Activated CD4-positive, alpha-beta T cell treated with anti-CD3 and anti-CD28 coated beads for 36 hours (primary cell): ENCODE measurements around the gene HAO1. TPM values are rescaled to one million over a fixed set of nuclear protein-coding genes. Genes with fewer than 3 reads are reported as not detected.
"Not testable (repeated sequence)": the region's sequence is repeated elsewhere in the genome, so short reads cannot be mapped to it uniquely, and the experiment has no call there.

ENCODE experiments used
- ATAC-seq: fragments of 200-7000 bp; cut with Tn5 transposase; one replicate; pipeline ENCODE4 v1.10.0; 2021; ENCODE audit warnings: mild to moderate bottlenecking, moderate library complexity
- CTCF ChIA-PET: fragments of 350-600 bp; sonication (Branson Sonifier 250); formaldehyde crosslinking; loops from one replicate; lab custom pipeline; 2021; ENCODE audit warnings: antibody characterized with exemption; lab: Charles Lee
- POLR2A ChIA-PET: fragments of 350-600 bp; sonication (Branson Sonifier 250); formaldehyde crosslinking; loops from one replicate; lab custom pipeline; 2021; ENCODE audit warnings: antibody characterized with exemption, inconsistent platforms; lab: Charles Lee
- DNase-seq: peaks from one replicate; pipeline ENCODE4 v3.0.0-alpha.2; 2020
- H3K27ac Mint-ChIP-seq: one replicate; pipeline ENCODE4 v1.8.0; 2021; ENCODE audit warnings: mixed read lengths
- H3K27me3 Mint-ChIP-seq: one replicate; pipeline ENCODE4 v1.8.0; 2021; ENCODE audit warnings: mixed read lengths
- H3K36me3 Mint-ChIP-seq: one replicate; pipeline ENCODE4 v1.8.0; 2021; ENCODE audit warnings: low read depth, mixed read lengths
- H3K4me1 Mint-ChIP-seq: one replicate; pipeline ENCODE4 v1.8.0; 2021; ENCODE audit warnings: mixed read lengths
- H3K4me3 Mint-ChIP-seq: one replicate; pipeline ENCODE4 v1.8.0; 2021; ENCODE audit warnings: mild to moderate bottlenecking, moderate library complexity, mixed read lengths
- H3K9me3 Mint-ChIP-seq: one replicate; pipeline ENCODE4 v1.8.0; 2021; ENCODE audit warnings: low read depth, mixed read lengths
- intact Hi-C, 2 experiments: fragments of 100-400 bp; cut with DNase I in 1 of 2; cut with micrococcal nuclease in 1 of 2; formaldehyde crosslinking; loops; one replicate each; pipeline versions ENCODE4 v1.14.2 to v1.15.1; 2022 to 2024; cut with DNase I, micrococcal nuclease
- total RNA-seq, 2 experiments: library from RNA; stranded (reverse); gene quantifications; one replicate each; pipeline ENCODE4 v1.2.3, GENCODE V29; 2021

The HAO1 gene
- total RNA-seq, 2 experiments from 2014 or later: not detected

DNA sequence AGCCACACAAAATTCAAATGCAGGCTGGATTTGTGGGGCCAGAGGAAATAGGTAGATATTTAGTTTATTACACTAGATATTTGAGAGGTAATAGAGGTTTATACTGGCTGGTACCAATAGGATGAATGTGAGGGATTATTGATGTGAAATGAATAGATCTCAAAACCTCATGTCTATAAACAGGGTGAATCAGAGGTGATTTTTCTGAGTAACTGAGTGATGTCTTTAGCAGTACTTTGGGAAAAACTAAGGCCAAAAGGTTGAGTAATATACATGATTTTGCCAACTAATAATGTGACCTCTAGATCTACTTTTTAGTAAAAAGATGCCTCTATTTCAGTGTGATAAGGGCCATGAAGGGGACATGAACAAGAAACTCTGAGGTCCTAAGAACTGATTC lies 86.8 kb downstream of the HAO1 start:
- DNase-seq: no peak
- intact Hi-C loops: no loop called here
- ATAC-seq: no peak
- POLR2A ChIA-PET: no interaction called here
- Mint-ChIP-seq H3K4me1 (no peaks in the 10 kb centered on the region), H3K9me3 (no peaks in the 10 kb centered on the region), H3K36me3 (no peaks in the 10 kb centered on the region), H3K27me3 (peaks cover 13% of the 10 kb centered on the region), H3K27ac (no peak overlapping the region), H3K4me3 (no peak overlapping the region)
- CTCF ChIA-PET: no interaction called here

DNA sequence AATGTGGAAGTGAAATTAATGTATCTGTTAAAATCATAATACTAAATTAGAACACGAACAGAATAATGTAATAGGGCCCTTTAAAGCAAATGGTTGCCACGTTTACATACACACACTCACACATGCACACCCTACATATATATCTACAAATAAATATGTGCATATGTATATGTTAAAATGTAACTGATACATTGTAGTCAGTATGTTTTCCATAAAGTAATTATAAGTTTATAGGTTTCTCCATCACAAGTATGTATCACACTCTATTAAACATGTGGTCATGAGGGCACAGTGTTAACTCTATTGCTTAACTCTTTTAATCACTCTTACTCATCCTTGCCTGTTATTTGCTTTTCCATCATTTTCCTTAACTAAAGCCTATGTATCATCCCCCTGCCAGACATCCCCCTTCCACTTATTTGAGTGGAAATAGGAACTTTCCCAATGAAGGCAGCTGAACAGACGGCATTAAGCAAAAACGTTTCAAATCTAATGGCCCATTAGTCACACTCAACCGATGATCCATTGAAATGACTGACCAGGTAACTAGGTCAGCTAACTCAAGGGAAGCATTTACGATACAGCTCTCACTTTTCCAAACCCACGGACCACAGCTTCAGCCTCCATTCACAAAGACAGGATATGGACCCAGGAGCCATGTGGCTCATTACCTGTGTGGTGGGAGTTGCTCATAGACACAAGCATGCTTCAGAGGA lies 89.3 kb downstream of the HAO1 start:
- no peaks in the 10 kb centered on the region for H3K36me3 Mint-ChIP-seq
- ChIA-PET CTCF (no interaction called here), POLR2A (no interaction called here)
- peaks cover 7% of the 10 kb centered on the region for H3K27me3 Mint-ChIP-seq
- DNase-seq (no peak), ATAC-seq (no peak)
- no peaks in the 10 kb centered on the region for H3K4me1 Mint-ChIP-seq
- H3K27ac Mint-ChIP-seq: no peak overlapping the region
- intact Hi-C loops: no loop called here
- no peak overlapping the region for H3K4me3 Mint-ChIP-seq
- H3K9me3 Mint-ChIP-seq: no peaks in the 10 kb centered on the region

DNA sequence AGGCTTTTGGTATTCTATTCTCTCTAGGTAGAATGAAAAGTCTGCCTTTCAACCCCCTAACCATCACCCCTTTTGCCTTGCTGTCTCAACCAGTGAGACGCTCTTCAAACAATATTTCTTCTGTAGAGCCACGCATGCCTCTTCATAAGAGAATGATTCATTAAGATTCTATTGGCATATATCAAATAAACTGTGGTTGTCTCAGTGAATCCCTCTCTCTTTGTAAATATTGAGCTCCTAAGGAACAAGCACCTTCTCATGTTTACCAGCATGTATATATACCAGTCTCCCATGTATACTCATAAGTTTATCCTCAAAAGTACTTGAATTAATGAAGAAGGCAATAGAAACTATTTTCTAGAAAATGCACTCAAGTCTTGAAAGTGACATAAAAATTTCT lies 90.6 kb downstream of the HAO1 start:
- intact Hi-C loops: no loop called here
- no peaks in the 10 kb centered on the region for H3K9me3 Mint-ChIP-seq
- H3K4me1 Mint-ChIP-seq: no peaks in the 10 kb centered on the region
- DNase-seq (no peak), ATAC-seq (no peak)
- peaks cover 7% of the 10 kb centered on the region for H3K27me3 Mint-ChIP-seq
- no peaks in the 10 kb centered on the region for H3K36me3 Mint-ChIP-seq
- H3K4me3 Mint-ChIP-seq: no peak overlapping the region
- H3K27ac Mint-ChIP-seq: no peak overlapping the region
- POLR2A ChIA-PET: no interaction called here
- CTCF ChIA-PET: no interaction called here

DNA sequence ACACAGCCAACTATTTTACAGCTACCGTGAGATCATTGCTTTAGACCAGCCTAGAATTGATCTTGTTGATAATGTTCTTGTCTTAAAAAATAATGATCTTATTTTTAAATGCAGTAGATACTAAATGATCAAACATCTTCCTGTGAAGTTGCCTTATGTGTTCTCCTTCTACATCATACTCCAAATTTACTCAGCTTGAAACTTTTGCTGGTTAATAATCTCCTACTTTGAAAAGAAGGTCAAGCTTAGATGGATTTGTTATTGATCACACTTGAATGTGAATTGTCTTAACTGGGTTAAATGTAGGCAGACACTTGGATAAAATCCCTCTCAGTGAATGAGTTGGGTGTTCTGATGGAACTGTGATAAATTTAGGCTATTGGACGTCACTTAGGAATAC lies 91.9 kb downstream of the HAO1 start:
- POLR2A ChIA-PET: no interaction called here
- peaks cover 7% of the 10 kb centered on the region for H3K27me3 Mint-ChIP-seq
- no peak overlapping the region for H3K27ac Mint-ChIP-seq
- no peak for DNase-seq
- no peaks in the 10 kb centered on the region for H3K4me1 Mint-ChIP-seq
- no peak overlapping the region for H3K4me3 Mint-ChIP-seq
- no peak for ATAC-seq
- CTCF ChIA-PET: no interaction called here
- H3K36me3 Mint-ChIP-seq: no peaks in the 10 kb centered on the region
- intact Hi-C loops: no loop called here
- no peaks in the 10 kb centered on the region for H3K9me3 Mint-ChIP-seq

DNA sequence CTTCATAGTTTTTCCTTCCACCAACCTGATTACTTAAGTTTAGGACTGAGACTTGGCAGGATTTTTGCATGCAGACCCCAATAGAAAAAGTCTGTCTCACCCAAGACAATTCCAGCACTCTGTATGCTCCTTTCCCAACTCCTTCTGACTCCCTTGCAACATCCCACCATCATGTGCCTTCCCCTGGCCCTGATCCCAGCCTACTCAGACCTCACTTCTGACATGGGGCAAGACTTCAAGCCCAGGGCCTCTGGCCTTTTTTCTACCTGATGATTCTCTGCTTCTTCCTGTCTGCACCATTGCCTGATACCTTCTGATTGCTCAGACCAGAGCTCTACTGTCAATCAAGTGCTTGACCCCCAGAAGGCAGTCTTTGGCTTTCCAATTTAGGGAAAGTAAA lies 96.6 kb downstream of the HAO1 start:
- POLR2A ChIA-PET: no interaction called here
- Mint-ChIP-seq H3K4me1 (no peaks in the 10 kb centered on the region), H3K27ac (no peak overlapping the region), H3K9me3 (no peaks in the 10 kb centered on the region), H3K4me3 (no peak overlapping the region), H3K36me3 (no peaks in the 10 kb centered on the region), H3K27me3 (peaks cover 4% of the 10 kb centered on the region)
- DNase-seq (no peak), ATAC-seq (no peak)
- CTCF ChIA-PET: no interaction called here
- intact Hi-C loops: no loop called here

DNA sequence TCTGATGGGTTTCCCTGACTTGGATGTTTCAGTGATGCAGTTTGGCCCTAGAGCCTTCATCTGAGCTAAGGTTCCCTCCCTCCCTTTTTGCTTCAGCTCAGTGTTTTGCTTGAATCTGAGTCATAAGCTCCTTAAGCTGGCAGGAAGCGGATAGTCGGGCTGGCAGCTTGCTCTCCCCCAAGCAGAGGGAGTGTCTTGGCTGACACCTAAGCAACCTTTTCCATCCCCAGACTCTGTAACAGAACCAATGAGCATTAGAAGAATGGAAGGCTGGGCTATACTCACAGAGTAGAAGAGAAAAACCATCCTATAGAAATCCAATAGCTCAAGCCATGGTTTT lies 98.3 kb downstream of the HAO1 start:
- Mint-ChIP-seq H3K4me3 (no peak overlapping the region), H3K36me3 (no peaks in the 10 kb centered on the region), H3K27me3 (peaks cover 4% of the 10 kb centered on the region), H3K27ac (no peak overlapping the region), H3K4me1 (no peaks in the 10 kb centered on the region), H3K9me3 (no peaks in the 10 kb centered on the region)
- CTCF ChIA-PET: interaction anchor here (1.1 kb wide), 1 partner anchor 11 kb away, joined by 3 read pairs; no protein-coding TSS in a partner anchor
- no peak for DNase-seq
- intact Hi-C loops: no loop called here
- POLR2A ChIA-PET: interaction anchor here (0.7 kb wide), 1 partner anchor 15 kb away, joined by 5 read pairs; no protein-coding TSS in a partner anchor
- no peak for ATAC-seq

DNA sequence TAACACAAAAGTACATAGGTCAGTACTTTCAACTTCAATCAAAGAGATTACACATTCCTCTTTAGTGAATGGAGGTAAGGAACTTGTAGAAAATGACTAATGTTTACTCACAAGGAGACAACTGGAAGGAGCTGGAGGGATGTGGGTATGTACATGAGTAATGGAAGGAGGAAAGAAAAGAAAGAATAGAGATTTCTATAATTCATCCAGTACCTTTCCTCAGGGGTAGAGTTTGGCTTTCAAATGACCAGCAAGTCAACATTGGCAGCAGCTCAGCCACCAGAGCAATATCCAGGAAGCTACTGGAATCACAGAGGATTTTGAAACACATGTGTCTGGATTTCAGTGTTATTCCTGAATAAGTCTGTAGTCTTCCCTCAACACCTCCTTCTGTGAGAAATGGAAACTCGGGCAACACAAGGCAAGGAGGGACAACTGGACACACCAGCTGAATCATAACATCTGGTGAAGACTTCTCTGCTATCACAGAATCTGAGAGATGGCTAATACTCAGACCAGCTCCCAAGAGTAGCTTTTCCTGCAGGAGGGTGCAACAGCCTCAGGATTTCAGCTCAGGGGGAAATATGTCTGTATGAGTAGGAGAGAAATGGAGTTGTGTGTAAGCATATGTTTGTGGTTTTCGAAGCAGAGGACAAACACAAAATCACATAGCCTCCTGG lies 98.8 kb downstream of the HAO1 start:
- Mint-ChIP-seq H3K4me1 (no peaks in the 10 kb centered on the region), H3K4me3 (no peak overlapping the region), H3K9me3 (no peaks in the 10 kb centered on the region), H3K36me3 (no peaks in the 10 kb centered on the region), H3K27me3 (peaks cover 4% of the 10 kb centered on the region), H3K27ac (no peak overlapping the region)
- no peak for DNase-seq
- ChIA-PET CTCF (interaction anchor here (1.1 kb wide), 1 partner anchor 10 kb away, joined by 3 read pairs; no protein-coding TSS in a partner anchor), POLR2A (no interaction called here)
- intact Hi-C loops: no loop called here
- no peak for ATAC-seq

DNA sequence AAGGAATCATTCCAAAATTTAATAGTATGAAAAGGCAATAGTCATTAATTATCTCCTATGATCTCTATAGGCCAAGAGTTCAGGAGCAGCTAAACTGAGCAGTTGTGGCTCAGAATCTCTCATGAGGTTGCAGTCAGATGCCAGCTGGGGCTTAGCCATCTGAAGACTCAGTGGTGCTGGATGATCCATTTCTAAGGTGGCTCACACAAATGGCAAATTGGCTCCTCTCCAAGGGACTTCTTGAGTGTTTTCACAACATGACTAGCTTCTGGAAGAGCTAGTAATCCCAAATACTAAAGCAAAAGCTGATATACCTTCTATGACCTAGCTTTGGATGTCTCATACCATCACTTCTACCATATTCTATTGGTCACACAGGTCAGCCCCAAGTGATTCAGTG lies 104.2 kb downstream of the HAO1 start:
- Mint-ChIP-seq H3K27ac (no peak overlapping the region), H3K9me3 (peaks cover 2% of the 10 kb centered on the region), H3K4me3 (no peak overlapping the region), H3K27me3 (no peaks in the 10 kb centered on the region), H3K36me3 (no peaks in the 10 kb centered on the region), H3K4me1 (no peaks in the 10 kb centered on the region)
- intact Hi-C loops: no loop called here
- CTCF ChIA-PET: no interaction called here
- ATAC-seq: no peak
- POLR2A ChIA-PET: no interaction called here
- no peak for DNase-seq

DNA sequence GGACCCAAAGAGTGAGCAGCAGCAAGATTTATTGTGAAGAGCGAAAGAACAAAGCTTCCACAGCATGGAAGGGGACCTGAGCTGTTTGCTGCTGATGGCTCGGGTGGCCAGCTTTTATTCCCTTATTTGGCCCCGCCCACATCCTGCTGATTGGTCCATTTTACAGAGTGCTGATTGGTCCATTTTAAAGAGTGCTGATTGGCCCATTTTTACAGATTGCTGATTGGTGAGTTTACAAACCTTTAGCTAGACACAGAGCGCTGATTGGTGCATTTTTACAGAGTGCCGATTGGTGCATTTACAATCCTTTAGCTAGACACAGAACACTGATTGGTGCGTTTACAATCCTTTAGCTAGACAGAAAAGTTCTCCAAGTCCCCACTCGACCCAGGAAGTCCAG lies 105.8 kb downstream of the HAO1 start:
- H3K4me3 Mint-ChIP-seq, H3K4me1 Mint-ChIP-seq: not testable (repeated sequence)

More for the DNA sequence above, 105.8 kb downstream of the HAO1 start:
- DNase-seq, H3K9me3 Mint-ChIP-seq, CTCF ChIA-PET, H3K36me3 Mint-ChIP-seq, intact Hi-C loops, ATAC-seq, POLR2A ChIA-PET, H3K27ac Mint-ChIP-seq, H3K27me3 Mint-ChIP-seq: not testable (repeated sequence)

Other genes with a start within 250 kb of the HAO1 start
- gene TMX4, start 79.3 kb upstream of the HAO1 start, total RNA-seq: 10 to 100 TPM; 19.2 to 25.9 TPM
- gene PLCB1, start 191.8 kb upstream of the HAO1 start, total RNA-seq: 1 to 10 TPM; 1.4 to 1.5 TPM